Omental fat pad (tissue), 4 donors: ENCODE measurements around the gene PHACTR4. TPM values are rescaled to one million over a fixed set of nuclear protein-coding genes. Genes with fewer than 3 reads are reported as not detected.
"Not testable (repeated sequence)": the region's sequence is repeated elsewhere in the genome, so short reads cannot be mapped to it uniquely, and the experiment has no call there.

ENCODE experiments used
- ATAC-seq: fragments of 150-250 bp; one replicate; pipeline ENCODE4 v1.9.1; 2016; ENCODE audit warnings: mild to moderate bottlenecking, moderate library complexity; ENCODE audit not compliant: low FRiP score
- DNase-seq: peaks from one replicate; pipeline ENCODE4 v3.0.0-alpha.2; 2019; ENCODE audit warnings: low spot score
- total RNA-seq, 4 donors: library from RNA; depleted of rRNA; stranded (reverse); fragments of >200 nt; gene quantifications; one replicate each; pipeline ENCODE4 v1.1.0, GENCODE V29; 2016
- TF ChIP-seq, protein P1 (sequence below), 3 donors: fragments of 450-650 bp; IDR thresholded peaks; one replicate each; pipeline ENCODE4 v1.5.1; 2016 to 2017; ENCODE audit warnings: antibody characterized with exemption in 3 of 3, mild to moderate bottlenecking in 3 of 3, moderate library complexity in 2 of 3

The PHACTR4 gene
- total RNA-seq, 4 donors from 2014 or later, result 13.1 to 22.1 (median 15.8) TPM

DNA sequence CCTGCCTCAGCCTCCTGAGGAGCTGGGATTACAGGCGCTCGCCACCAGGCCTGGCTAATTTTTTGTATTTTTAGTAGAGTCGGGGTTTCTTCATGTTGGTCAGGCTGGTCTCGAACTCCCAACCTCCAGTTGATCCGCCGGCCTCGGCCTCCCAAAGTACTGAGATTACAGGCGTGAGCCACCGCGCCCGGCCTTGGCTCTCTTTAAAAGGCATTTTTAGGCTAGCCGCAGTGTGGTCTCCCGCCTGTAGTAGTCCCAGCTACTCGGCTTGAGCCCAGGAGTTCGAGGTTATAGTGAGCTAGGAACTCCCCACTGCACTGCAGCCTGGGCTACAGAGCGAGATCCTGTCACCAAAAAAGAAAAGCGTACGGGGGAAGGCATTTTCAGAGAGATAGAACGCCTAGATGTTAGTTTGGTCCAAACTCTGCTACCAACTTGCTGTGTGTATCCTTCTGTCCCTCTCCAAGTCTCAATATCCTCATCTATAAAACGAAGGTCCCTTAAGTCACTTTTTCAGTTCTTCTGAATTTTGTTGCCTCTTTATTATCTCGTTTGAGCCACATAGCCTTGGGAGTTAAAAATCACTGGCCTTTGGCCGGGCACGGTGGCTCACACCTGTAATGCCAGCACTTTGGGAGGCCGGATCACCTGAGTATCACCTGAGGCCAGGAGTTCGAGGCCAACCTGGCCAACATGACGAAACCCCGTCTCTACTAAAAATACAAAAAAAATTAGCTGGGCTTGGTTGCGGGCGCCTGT, 40.0 kb upstream of the PHACTR4 start:
- TF ChIP-seq, protein P1, sequence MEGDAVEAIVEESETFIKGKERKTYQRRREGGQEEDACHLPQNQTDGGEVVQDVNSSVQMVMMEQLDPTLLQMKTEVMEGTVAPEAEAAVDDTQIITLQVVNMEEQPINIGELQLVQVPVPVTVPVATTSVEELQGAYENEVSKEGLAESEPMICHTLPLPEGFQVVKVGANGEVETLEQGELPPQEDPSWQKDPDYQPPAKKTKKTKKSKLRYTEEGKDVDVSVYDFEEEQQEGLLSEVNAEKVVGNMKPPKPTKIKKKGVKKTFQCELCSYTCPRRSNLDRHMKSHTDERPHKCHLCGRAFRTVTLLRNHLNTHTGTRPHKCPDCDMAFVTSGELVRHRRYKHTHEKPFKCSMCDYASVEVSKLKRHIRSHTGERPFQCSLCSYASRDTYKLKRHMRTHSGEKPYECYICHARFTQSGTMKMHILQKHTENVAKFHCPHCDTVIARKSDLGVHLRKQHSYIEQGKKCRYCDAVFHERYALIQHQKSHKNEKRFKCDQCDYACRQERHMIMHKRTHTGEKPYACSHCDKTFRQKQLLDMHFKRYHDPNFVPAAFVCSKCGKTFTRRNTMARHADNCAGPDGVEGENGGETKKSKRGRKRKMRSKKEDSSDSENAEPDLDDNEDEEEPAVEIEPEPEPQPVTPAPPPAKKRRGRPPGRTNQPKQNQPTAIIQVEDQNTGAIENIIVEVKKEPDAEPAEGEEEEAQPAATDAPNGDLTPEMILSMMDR (IDR thresholded peaks at IDR 0.05), result no peak
- DNase-seq, result no peak
- peak; percentile 38 for ATAC-seq

DNA sequence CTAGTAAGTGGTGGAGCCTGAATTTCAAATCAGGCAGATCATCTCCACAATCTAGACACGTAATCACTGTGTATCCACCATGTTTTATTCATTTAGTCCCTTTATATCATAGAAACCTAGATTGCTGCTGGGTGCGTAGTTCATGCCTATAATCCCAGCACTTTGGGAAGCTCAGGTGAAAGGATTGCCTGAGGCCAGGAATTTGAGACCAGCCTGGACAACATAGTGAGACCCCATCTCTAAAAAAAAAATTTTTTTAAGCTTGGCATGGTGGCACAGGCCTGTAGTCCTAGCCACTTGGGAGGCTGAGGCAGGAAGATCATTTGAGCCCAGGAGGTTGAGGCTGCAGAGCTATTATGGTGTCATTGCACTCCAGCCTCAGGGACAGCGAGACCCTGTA, 30.6 kb upstream of the PHACTR4 start:
- TF ChIP-seq, protein P1 (IDR thresholded peaks at IDR 0.05), result no peak
- ATAC-seq (no peak), DNase-seq (no peak)

DNA sequence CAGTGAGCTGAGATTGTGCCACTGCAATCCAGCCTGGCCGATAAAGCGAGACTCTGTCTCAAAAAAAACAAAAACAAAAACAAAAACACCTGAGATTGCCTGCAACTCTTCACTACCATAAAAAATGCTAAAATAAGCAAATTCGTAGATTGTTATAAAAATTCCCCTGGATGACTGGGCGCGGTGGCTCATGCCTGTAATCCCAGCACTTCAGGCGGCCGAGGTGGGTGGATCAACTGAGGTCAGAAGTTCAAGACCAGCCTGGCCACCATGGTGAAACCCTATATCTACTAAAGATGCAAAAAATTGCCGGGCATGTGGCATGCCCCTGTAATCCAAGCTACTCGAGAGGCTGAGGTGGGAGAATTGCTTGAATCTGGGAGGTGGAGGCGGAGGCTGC, 30.0 kb upstream of the PHACTR4 start:
- DNase-seq, result no peak

DNA sequence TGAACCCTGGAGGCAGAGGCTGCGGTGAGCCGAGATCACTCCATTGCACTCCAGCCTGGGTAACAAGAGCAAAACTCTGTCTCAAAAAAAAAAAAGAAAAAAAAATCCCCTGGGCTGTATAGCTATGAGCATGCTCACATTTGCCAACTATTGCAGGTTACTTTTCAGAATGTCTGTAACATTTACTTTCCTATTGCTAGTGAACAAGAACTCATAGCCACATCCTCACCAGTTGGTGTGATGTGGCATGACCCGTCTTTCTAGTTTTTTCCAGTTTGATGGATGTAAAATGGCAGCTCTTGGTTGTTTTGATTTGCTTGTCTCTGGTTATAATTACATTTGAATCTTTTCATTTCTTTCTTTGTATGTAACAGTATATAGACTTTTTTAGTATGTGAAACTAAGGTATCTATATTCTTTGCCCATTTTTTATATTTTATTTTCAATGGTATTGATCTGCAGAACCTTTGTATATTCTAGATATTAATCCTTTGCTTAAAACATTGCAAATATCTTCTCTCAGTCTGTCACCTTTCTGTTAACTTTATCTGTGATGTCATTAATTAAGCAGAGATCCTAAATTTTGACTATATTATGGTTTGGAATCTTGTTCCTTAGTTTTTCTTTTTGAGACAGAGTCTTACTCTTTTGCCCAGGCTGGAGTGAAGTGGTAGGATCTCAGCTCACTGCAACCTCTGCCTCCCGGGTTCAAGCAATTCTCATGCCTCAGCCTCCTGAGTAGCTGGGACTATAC, 29.1 kb upstream of the PHACTR4 start:
- DNase-seq, result no peak
- ATAC-seq, result no peak
- TF ChIP-seq, protein P1 (IDR thresholded peaks at IDR 0.05), result no peak

More for the DNA sequence above, 30.0 kb upstream of the PHACTR4 start:
- ATAC-seq, result no peak
- TF ChIP-seq, protein P1 (IDR thresholded peaks at IDR 0.05), result no peak

DNA sequence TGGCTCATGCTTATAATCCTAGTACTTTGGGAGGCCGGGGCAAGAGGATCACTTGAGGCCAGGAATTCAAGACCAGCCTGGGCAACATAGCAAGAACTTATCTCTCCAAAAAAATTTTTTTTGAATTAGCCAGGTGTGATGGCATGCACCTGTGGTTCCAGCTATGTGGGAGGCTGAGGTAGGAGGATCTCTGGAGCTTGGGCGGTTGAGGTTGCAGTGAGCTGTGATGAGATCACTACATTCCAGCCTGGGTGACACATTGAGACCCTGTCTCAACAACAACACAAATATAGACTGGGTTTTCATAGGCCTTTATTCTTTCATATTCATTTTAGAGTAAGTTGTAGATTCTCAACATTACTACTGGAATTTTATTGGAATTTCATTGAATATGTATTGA, 27.9 kb upstream of the PHACTR4 start:
- ATAC-seq (no peak), DNase-seq (no peak)
- TF ChIP-seq, protein P1 (IDR thresholded peaks at IDR 0.05), result no peak

DNA sequence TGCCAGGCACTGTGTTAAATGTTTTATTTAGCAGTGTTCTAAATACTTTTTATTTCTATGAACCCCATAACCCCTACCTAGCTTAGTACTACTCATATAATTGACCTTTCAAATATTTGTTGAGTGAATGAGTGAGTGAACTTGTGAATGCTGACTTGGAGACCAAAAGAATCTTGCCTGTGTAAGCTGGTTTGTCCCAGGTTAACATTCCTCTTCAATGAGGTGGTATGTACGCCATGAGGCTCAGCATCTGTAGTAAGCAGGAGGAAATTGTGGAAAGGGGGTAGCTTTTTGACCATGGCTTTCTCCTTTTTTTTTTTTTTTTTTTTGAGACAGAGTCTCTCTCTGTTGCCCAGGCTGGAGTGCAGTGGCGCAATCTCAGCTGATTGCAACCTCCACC, 26.1 kb upstream of the PHACTR4 start:
- TF ChIP-seq, protein P1 (IDR thresholded peaks at IDR 0.05), result no peak
- ATAC-seq, result no peak
- no peak for DNase-seq

DNA sequence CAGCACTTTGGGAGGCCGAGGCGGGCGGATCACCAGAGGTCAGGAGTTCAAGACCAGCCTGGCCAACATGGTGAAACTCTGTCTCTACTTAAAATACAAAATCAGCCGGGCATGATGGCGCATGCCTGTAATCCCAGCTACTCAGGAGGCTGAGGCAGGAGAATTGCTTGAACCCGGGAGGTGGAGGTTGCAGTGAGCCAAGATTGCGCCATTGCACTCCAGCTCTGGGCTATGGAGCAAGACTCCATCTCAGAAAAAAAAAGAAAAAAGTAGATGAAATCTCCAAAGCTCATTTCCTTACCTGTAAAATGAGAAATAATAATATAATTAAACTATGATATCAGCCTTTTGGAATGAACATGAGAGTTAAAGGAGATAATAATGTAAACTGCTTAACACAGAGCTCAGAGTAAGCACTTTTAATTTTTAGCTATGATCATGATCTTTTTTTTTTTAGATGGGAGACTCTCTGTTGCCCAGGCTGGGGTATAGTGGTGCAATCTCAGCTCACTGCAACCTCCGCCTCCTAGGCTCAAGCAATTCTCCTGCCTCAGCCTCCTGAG, 16.2 kb upstream of the PHACTR4 start:
- DNase-seq, ATAC-seq: not testable (repeated sequence)
